Tibial nerve (tissue), 4 donors: ENCODE measurements around the gene FANCE.

Source experiments
- CTCF ChIP-seq, 5 experiments: fragments of 200-600 bp in 3 of 5; fragments of 450-650 bp in 2 of 5; sonication (generic) in 3 of 5; IDR thresholded peaks; one replicate each; pipeline ENCODE4 v1.5.1; 2016 to 2019; ENCODE audit warnings: antibody characterized with exemption in 5 of 5, mild to moderate bottlenecking in 3 of 5, moderate library complexity in 2 of 5
- EP300 ChIP-seq, 2 donors: sonication (generic); formaldehyde crosslinking; IDR thresholded peaks; one replicate each; pipeline ENCODE4 v1.6.1; 2017; ENCODE audit warnings: antibody characterized with exemption in 2 of 2, mild to moderate bottlenecking in 1 of 2
- POLR2A ChIP-seq, 2 donors: fragments of 450-650 bp; IDR thresholded peaks; one replicate each; pipeline ENCODE4 v1.6.1; 2017; ENCODE audit warnings: antibody characterized with exemption in 2 of 2, mild to moderate bottlenecking in 2 of 2, moderate library complexity in 2 of 2

GRCh38 chr6:35463292-35463691 lies 11.2 kb downstream of the FANCE start:
- TF ChIP-seq POLR2A (IDR thresholded peaks at IDR 0.05) (no peak), CTCF (IDR thresholded peaks at IDR 0.05) (no peak), EP300 (IDR thresholded peaks at IDR 0.05) (no peak)
